Thoracic aorta (tissue), 2 donors: ENCODE measurements around the gene MGAM2. TPM values are rescaled to one million over a fixed set of nuclear protein-coding genes. Genes with fewer than 3 reads are reported as not detected.

Experiments used
- ATAC-seq: fragments of 150-250 bp; one replicate; pipeline ENCODE4 v1.8.0; 2017; ENCODE audit warnings: low read depth; ENCODE audit not compliant: insufficient number of reproducible peaks, low FRiP score
- DNase-seq: peaks from one replicate; pipeline ENCODE4 v3.0.0-alpha.2; 2020; ENCODE audit warnings: low spot score
- H3K27ac ChIP-seq, 2 donors: fragments of 200-600 bp; sonication (generic); 1 replicate in 1 of 2; 2 replicates in 1 of 2; pipeline ENCODE4 v1.5.1; 2016; ENCODE audit warnings: mild to moderate bottlenecking in 2 of 2, moderate library complexity in 2 of 2
- H3K27me3 ChIP-seq: fragments of 200-600 bp; sonication (generic); replicated peaks from 2 replicates; pipeline ENCODE4 v1.6.0; 2016; ENCODE audit warnings: mild to moderate bottlenecking; ENCODE audit not compliant: insufficient read depth
- H3K36me3 ChIP-seq: fragments of 200-600 bp; sonication (generic); one replicate; pipeline ENCODE4 v1.5.1; 2016
- H3K4me1 ChIP-seq, 2 donors: fragments of 200-600 bp; sonication (generic); 1 replicate in 1 of 2; 2 replicates in 1 of 2; pipeline versions ENCODE4 v1.5.1 to v1.6.0; 2016; ENCODE audit warnings: low read depth in 2 of 2, mild to moderate bottlenecking in 1 of 2; ENCODE audit not compliant: control insufficient read depth in 1 of 2
- H3K4me3 ChIP-seq: fragments of 200-600 bp; sonication (generic); 2 replicates; pipeline ENCODE4 v1.5.1; 2016; ENCODE audit warnings: mild to moderate bottlenecking
- H3K9me3 ChIP-seq: fragments of 200-600 bp; sonication (generic); 2 replicates; pipeline ENCODE4 v1.5.1; 2016
- total RNA-seq, 2 donors: library from RNA; depleted of rRNA; stranded (reverse); fragments of >200 nt; gene quantifications; one replicate each; pipeline versions ENCODE4 v1.1.0 to v1.2.3, GENCODE V29; 2016
- TF ChIP-seq, protein P1 (sequence below): fragments of 200-600 bp; sonication (generic); IDR thresholded peaks from one replicate; pipeline ENCODE4 v1.5.1; 2019; ENCODE audit warnings: antibody characterized with exemption

The MGAM2 gene
- total RNA-seq, 2 donors from 2014 or later = 0.49 to 0.54 TPM

DNA sequence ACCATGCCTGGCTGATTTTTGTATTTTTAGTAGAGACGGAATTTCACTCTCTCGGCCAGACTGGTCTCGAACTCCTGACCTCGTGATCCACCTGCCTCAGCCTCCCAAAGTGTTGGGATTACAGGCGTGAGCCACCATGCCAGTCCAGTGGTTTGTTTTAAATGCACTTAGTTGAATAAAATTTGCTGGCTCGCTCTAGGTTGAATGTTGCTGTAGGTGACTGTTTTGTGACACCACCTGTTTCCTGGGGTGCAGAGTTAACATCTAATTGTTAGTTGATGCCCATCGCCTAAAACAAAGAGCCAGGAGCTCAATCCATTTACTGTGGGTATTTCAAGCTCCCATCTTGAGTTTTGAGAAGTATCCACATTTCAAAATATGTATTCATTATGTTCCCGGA is 31.2 kb downstream of the MGAM2 start:
- TF ChIP-seq, protein P1, sequence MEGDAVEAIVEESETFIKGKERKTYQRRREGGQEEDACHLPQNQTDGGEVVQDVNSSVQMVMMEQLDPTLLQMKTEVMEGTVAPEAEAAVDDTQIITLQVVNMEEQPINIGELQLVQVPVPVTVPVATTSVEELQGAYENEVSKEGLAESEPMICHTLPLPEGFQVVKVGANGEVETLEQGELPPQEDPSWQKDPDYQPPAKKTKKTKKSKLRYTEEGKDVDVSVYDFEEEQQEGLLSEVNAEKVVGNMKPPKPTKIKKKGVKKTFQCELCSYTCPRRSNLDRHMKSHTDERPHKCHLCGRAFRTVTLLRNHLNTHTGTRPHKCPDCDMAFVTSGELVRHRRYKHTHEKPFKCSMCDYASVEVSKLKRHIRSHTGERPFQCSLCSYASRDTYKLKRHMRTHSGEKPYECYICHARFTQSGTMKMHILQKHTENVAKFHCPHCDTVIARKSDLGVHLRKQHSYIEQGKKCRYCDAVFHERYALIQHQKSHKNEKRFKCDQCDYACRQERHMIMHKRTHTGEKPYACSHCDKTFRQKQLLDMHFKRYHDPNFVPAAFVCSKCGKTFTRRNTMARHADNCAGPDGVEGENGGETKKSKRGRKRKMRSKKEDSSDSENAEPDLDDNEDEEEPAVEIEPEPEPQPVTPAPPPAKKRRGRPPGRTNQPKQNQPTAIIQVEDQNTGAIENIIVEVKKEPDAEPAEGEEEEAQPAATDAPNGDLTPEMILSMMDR = no peak
- H3K36me3 ChIP-seq = no peaks in the 10 kb centered on the region
- no peaks in the 10 kb centered on the region for H3K4me1 ChIP-seq
- no peak overlapping the region for H3K4me3 ChIP-seq
- no peaks in the 10 kb centered on the region for H3K27me3 ChIP-seq
- H3K9me3 ChIP-seq = no peaks in the 10 kb centered on the region
- H3K27ac ChIP-seq = no peak overlapping the region
- no peak for ATAC-seq
- no peak for DNase-seq

DNA sequence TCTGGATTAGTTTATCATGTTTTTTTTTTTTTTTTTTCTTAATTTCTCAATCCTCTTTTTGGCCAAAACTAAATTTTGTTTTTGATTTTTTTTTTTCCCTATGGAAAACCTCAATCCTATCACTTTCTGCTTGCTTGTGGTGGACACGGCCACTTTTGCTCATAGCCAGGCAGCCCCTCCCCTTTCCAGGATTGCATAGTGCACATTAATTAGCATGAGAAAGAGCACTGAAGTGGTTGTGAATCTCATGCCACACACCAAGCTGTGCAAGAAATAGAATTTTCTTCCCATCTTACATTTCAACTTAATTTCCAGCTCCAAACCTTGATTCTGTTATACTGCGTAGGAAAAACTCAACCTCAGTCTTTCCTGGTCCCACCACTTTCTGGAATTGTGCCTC is 34.6 kb downstream of the MGAM2 start:
- no peak overlapping the region for H3K27ac ChIP-seq
- no peaks in the 10 kb centered on the region for H3K9me3 ChIP-seq
- H3K36me3 ChIP-seq = no peaks in the 10 kb centered on the region
- H3K27me3 ChIP-seq = no peaks in the 10 kb centered on the region
- H3K4me3 ChIP-seq = no peak overlapping the region
- DNase-seq = no peak
- no peaks in the 10 kb centered on the region for H3K4me1 ChIP-seq
- no peak for ATAC-seq
- TF ChIP-seq, protein P1 = no peak

DNA sequence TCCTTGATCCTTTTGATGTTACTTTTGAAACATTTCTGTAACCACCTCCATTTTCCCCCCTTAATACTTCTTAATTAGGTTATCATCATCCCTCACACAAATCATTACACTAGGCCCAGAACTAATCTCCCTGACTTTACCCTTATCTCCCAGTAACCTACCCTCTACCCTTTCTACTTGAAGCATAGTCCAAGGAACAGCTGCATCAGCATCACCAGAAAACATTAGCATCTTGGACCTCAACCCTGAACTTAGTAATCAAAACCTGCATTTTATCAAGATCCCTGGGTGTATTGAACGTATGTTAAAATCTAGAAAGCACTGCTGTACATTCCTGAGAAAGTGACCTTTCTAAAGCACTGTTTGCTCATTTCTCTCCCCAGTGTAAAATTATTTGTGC is 38.8 kb downstream of the MGAM2 start:
- DNase-seq = no peak
- ATAC-seq = no peak
- H3K4me1 ChIP-seq = no peaks in the 10 kb centered on the region
- H3K27ac ChIP-seq = no peak overlapping the region
- no peaks in the 10 kb centered on the region for H3K36me3 ChIP-seq
- TF ChIP-seq, protein P1 = no peak
- no peak overlapping the region for H3K4me3 ChIP-seq
- H3K9me3 ChIP-seq = no peaks in the 10 kb centered on the region
- H3K27me3 ChIP-seq = no peaks in the 10 kb centered on the region

DNA sequence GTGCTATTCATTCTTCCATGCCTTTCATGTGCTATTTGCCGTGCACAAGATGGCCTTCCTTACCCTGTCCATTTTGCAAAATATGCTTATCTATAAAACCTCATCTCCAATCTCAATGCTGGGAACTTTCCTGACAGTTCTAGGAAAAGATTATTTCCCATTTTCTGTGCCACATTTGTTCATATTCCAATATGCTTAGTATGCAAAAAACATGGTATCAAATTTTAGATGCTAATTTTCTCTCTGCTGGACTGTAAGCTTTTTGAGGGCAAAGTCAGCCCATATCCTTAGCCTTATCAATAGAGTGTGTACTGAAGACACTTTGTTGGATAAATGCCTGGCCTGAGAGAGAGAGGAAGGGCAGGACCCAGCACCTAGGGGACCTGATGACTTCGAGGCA is 39.4 kb downstream of the MGAM2 start:
- no peaks in the 10 kb centered on the region for H3K27me3 ChIP-seq
- no peaks in the 10 kb centered on the region for H3K9me3 ChIP-seq
- TF ChIP-seq, protein P1 = no peak

DNA sequence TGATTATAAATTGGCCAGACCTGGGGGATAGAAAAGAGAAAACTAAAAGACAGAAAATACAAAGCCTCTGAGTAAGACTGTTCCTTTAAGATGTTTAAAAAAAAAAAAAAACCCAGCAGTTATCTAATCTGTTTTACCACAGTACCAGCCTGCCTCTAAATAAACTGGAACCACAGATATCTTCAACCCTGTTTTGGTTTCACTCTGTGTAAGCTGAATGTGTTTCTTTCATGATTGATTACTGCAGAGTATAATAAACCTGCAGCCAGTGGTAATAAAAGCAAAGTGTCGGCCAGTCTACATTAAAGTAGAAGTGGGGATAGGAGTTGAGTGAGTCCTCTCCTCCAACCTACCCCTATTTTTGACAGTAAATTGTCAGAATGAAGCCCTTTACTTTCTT is 40.6 kb downstream of the MGAM2 start:
- ATAC-seq = no peak
- TF ChIP-seq, protein P1 = no peak

More for the DNA sequence above, 39.4 kb downstream of the MGAM2 start:
- H3K27ac ChIP-seq = no peak overlapping the region
- H3K4me1 ChIP-seq = no peaks in the 10 kb centered on the region
- ATAC-seq (no peak), DNase-seq (no peak)
- H3K4me3 ChIP-seq = no peak overlapping the region
- H3K36me3 ChIP-seq = no peaks in the 10 kb centered on the region

More for the DNA sequence above, 40.6 kb downstream of the MGAM2 start:
- Histone ChIP-seq H3K4me3 (no peak overlapping the region), H3K27me3 (no peaks in the 10 kb centered on the region), H3K27ac (no peak overlapping the region), H3K36me3 (no peaks in the 10 kb centered on the region), H3K9me3 (no peaks in the 10 kb centered on the region), H3K4me1 (no peaks in the 10 kb centered on the region)
- no peak for DNase-seq
